Measurements from ENCODE around the gene ADAMTSL3.

DNA sequence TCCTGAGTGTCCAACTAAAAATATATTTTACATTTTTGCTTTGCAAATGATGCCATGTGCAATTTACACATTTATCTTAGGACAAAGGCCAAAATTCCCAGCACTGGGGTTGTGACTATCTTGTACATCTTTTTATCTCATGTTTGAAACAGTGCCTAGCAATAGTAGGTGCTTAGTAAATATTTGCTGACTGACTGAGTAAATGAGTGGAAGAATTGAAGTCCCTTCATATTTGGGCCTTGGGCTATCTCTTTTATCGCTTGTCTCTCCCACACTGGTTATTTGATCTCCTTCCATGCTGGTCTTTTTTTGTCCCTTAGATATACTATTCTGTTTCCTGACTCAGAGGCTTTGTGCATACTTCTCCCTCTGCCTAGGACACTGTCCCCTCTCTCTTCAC is 368.6 kb downstream of the ADAMTSL3 start:
- no peak for TF ChIP-seq POLR2A (IDR thresholded peaks at IDR 0.05; ENCODE audit: low read length)
- TF ChIP-seq GATA1 (IDR thresholded peaks at IDR 0.05; ENCODE audit: low read depth, low read length): no peak

Measured in erythroblast (primary cell).